Measurements from ENCODE around the gene MYORG.

- TF ChIP-seq CTCF (IDR thresholded peaks at IDR 0.05) (no peak), POLR2A (IDR thresholded peaks at IDR 0.05) (no peak)
These were observed 41.3 kb downstream of the MYORG start for GRCh38 chr9:34335376-34335775.

Measured in transverse colon (tissue), 3 donors.